ENCODE results near the gene ARL8A.

DNA sequence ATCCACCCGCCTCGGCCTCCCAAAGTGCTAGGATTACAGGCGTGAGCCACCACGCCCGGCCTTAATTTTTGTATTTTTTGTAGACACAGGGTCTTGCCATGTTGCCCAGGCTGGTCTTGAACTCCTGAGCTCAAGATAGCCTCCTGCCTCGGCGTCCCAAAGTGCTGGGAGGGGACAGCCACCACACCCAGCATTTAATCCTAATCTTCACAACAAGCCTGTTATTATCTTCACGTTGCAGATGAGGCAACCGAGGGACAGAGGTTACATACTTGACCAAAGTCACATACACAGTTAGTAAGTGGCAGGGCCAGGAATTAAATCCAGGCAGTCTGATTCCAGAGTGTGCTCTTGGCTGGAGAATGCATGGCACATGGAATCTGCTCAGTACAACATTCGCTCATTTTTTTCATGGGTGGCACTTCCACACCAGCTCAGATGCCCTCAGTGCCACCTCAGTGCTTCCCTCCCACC is 26.6 kb downstream of the ARL8A start:
- TF ChIP-seq, protein P1, sequence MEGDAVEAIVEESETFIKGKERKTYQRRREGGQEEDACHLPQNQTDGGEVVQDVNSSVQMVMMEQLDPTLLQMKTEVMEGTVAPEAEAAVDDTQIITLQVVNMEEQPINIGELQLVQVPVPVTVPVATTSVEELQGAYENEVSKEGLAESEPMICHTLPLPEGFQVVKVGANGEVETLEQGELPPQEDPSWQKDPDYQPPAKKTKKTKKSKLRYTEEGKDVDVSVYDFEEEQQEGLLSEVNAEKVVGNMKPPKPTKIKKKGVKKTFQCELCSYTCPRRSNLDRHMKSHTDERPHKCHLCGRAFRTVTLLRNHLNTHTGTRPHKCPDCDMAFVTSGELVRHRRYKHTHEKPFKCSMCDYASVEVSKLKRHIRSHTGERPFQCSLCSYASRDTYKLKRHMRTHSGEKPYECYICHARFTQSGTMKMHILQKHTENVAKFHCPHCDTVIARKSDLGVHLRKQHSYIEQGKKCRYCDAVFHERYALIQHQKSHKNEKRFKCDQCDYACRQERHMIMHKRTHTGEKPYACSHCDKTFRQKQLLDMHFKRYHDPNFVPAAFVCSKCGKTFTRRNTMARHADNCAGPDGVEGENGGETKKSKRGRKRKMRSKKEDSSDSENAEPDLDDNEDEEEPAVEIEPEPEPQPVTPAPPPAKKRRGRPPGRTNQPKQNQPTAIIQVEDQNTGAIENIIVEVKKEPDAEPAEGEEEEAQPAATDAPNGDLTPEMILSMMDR (IDR thresholded peaks at IDR 0.05) = no peak
- TF ChIP-seq POLR2A (IDR thresholded peaks at IDR 0.05) = no peak
